Heart left ventricle (tissue), 16 donors: ENCODE results near the gene MYD88. TPM values are rescaled to one million over a fixed set of nuclear protein-coding genes. Genes with fewer than 3 reads are reported as not detected.

Experiments
- ATAC-seq, 4 donors: fragments of 200-7000 bp; cut with Tn5 transposase; one replicate each; pipeline ENCODE4 v1.9.1; 2020 to 2022; ENCODE audit warnings: moderate library complexity in 4 of 4, mild to moderate bottlenecking in 3 of 4, moderate number of reproducible peaks in 1 of 4
- DNase-seq, 5 donors: peaks; one replicate each; pipeline ENCODE4 v3.0.0-alpha.2; 2020
- H3K27ac ChIP-seq, 12 donors: fragments of 200-600 bp; sonication (generic) in 4 of 12; one replicate each; pipeline versions ENCODE4 v1.5.0 to v1.8.0; 2016 to 2022; ENCODE audit warnings: mild to moderate bottlenecking in 2 of 12
- H3K27me3 ChIP-seq, 9 donors: fragments of 200-600 bp; sonication (generic) in 2 of 9; one replicate each; pipeline versions ENCODE4 v1.5.1 to v1.8.0; 2016 to 2022; ENCODE audit warnings: mild to moderate bottlenecking in 3 of 9
- H3K36me3 ChIP-seq, 9 donors: fragments of 200-600 bp; sonication (generic) in 2 of 9; one replicate each; pipeline versions ENCODE4 v1.5.0 to v1.8.0; 2018 to 2022; ENCODE audit warnings: mild to moderate bottlenecking in 2 of 9
- H3K4me1 ChIP-seq, 12 donors: fragments of 200-600 bp; sonication (generic) in 4 of 12; one replicate each; pipeline versions ENCODE4 v1.5.0 to v1.8.0; 2016 to 2022; ENCODE audit warnings: mild to moderate bottlenecking in 3 of 12
- H3K4me3 ChIP-seq, 12 donors: fragments of 200-600 bp; sonication (generic) in 4 of 12; one replicate each; pipeline versions ENCODE4 v1.5.0 to v1.8.0; 2017 to 2022; ENCODE audit warnings: mild to moderate bottlenecking in 9 of 12, moderate library complexity in 4 of 12
- H3K9me3 ChIP-seq, 12 donors: fragments of 200-600 bp; sonication (generic) in 4 of 12; one replicate each; pipeline versions ENCODE4 v1.5.0 to v1.8.0; 2016 to 2022; ENCODE audit warnings: mild to moderate bottlenecking in 1 of 12
- CTCF ChIP-seq, 12 donors: fragments of 200-600 bp; sonication (generic) in 4 of 12; IDR thresholded peaks; one replicate each; pipeline versions ENCODE4 v1.5.0 to v1.8.0; 2018 to 2022; ENCODE audit warnings: antibody characterized with exemption in 12 of 12, mild to moderate bottlenecking in 5 of 12
- POLR2A ChIP-seq, 2 donors: fragments of 450-650 bp; IDR thresholded peaks; one replicate each; pipeline ENCODE4 v1.6.1; 2017; ENCODE audit warnings: antibody characterized with exemption in 2 of 2, mild to moderate bottlenecking in 2 of 2, moderate library complexity in 2 of 2
- WGBS, 4 donors: extraction: QIAGEN DNeasy Blood & Tissue Kit in 2 of 4; methylation state at CpG; one replicate each; pipeline versions ENCODE4 v1.1.5 to v1.1.7; 2013 to 2018; 5-methylcytosine and 5-hydroxymethylcytosine counted together
- intact Hi-C, 10 donors: fragments of 100-400 bp; cut with DNase I; formaldehyde crosslinking; loops; one replicate each; pipeline versions ENCODE4 v1.11.1 to v1.14.2; 2022
- polyA plus RNA-seq, 2 donors: library from polyadenylated mRNA; stranded (reverse); fragments of 200-250 nt; gene quantifications; one replicate each; pipeline ENCODE4 v1.2.3, GENCODE V29; 2013
- total RNA-seq, 9 donors: library from RNA; depleted of rRNA in 2 of 9; stranded (reverse); fragments of >200 nt in 2 of 9; fragmentation: NEBNext Ultra II Directional in 3 of 9; extraction: Animal tissue kit (Norgen Biotek cat#: 25700) in 3 of 9; gene quantifications; one replicate each; pipeline versions ENCODE4 v1.1.0 to v1.2.4, GENCODE V29; 2016 to 2023
- donor health status: ischemic (EF 13 %, LVEDD 7.1; RV severe dilation, severe dysfunction).
- donor health status: healthy with polysubstance abuse.
- donor health status: DM: no; HTN: yes; CAD: no.
- donor health status: DM: no; HTN: no; CAD: no.
- donor health status: ischemic (EF 25% LVEDD 6.9; RV normal size, moderate dysfunction).
- donor health status: ischemic (EF 25% LVEDD 5.7; RV mildly dilated, moderate dysfunction).
- donor health status: healthy.
- donor health status: DM: yes; HTN: yes; CAD: no.
- donor health status: ischemic (EF 35%, LVEDD 5.7; RV mildly dilated, moderate dysfunction).
- donor health status: nonischemic (EF 11% LVEDD 7.7; RV severe dilation, severe dysfunction).
- donor health status: DM: yes; HTN: yes; CAD: no.
- donor health status: PGD.
- donor health status: ischemic (EF 29% LVEDD 5.4; RV normal size, mild dysfunction).
- donor health status: nonischemic (EF 23%, LVEDD 6.1; RV moderate dilation, normal function).

Gene MYD88
- total and polyA plus RNA-seq, 11 donors, result 3.7 to 47.2 (median 8.2) TPM

DNA sequence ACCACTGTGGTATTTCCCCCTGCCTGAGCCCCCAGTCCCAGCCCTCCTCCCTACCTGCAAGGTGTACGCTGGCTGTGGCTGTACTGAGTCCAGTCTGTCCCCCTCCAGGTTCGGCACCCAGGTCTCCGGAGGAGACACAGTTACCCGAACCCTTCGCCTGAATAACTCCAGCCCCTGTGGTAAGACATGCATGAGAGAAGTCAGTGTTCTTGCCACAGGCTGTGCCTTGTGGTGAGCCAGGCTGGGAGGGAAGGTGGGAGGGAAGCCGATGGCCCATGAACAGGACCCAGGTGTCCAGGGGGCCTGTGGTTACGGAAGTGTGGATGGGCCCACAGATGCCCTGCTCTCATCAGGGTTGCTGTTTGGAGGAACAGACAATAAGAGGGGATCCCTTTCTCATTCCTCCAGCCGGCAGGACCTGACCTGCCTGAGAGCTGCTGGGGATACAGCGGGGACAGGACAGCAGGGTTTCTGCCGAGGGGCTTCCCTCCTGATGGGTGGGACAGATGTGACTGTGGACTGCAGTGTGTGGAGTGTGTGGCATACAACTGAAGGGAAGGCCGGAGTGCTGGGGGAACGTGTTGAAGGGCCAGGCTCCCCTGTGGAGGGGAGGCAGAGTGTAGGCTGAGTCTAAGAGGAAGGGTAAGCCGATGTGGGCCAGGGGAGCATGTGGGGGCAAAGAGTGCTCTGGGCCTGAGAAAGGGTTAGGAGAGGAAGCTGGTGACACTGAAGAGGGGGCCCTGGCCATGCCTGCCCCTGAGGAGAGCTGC is 23.4 kb upstream of the MYD88 start:
- ATAC-seq (no peak), DNase-seq (peak in 1 of 5 donors; percentile 11)
- intact Hi-C loops, result loop anchor here in 7 of 10 donors (5.0 to 10.0 kb wide), 7 partner anchors 110 to 370 kb away; partner anchors contain the start of gene XYLB (in 2 of the 7)
- H3K9me3 ChIP-seq, result no peaks in the 10 kb centered on the region
- 77 to 80% (median 79%) methylated on average over 9 to 13 of the region's 13 CpGs for WGBS, 4 donors
- no peak overlapping the region for H3K27ac ChIP-seq
- TF ChIP-seq CTCF (IDR thresholded peaks at IDR 0.05), result no peak
- TF ChIP-seq POLR2A (IDR thresholded peaks at IDR 0.05), result no peak
- H3K36me3 ChIP-seq, result peaks cover 0 to 12% (median 5%) of the 10 kb centered on the region in 9 donors
- H3K4me3 ChIP-seq, result no peak overlapping the region
- H3K27me3 ChIP-seq, result no peaks in the 10 kb centered on the region
- peaks cover 0 to 12% (median 0%) of the 10 kb centered on the region in 12 donors for H3K4me1 ChIP-seq

- intact Hi-C loops, result loop anchor here in 7 of 10 donors (5.0 to 10.0 kb wide), 7 partner anchors 111 to 369 kb away; partner anchors contain the start of gene XYLB (in 2 of the 7)
- 73 to 78% (median 74%) methylated on average over 9 of the region's 9 CpGs for WGBS, 4 donors
- H3K4me3 ChIP-seq, result no peak overlapping the region
- no peaks in the 10 kb centered on the region for H3K27me3 ChIP-seq
- DNase-seq (no peak), ATAC-seq (no peak)
- H3K4me1 ChIP-seq, result peaks cover 0 to 12% (median 0%) of the 10 kb centered on the region in 12 donors
- H3K36me3 ChIP-seq, result peaks cover 0 to 17% (median 13%) of the 10 kb centered on the region in 9 donors
- no peak for TF ChIP-seq CTCF (IDR thresholded peaks at IDR 0.05)
- TF ChIP-seq POLR2A (IDR thresholded peaks at IDR 0.05), result no peak
- no peak overlapping the region for H3K27ac ChIP-seq
- no peaks in the 10 kb centered on the region for H3K9me3 ChIP-seq
Measured at GRCh38 chr3:38115645-38116427, 22.6 kb upstream of the MYD88 start.

GRCh38 chr3:38116471-38117162 is 21.8 kb upstream of the MYD88 start:
- H3K4me1 ChIP-seq, result peaks cover 0 to 12% (median 0%) of the 10 kb centered on the region in 12 donors
- no peak overlapping the region for H3K4me3 ChIP-seq
- intact Hi-C loops, result loop anchor here in 7 of 10 donors (5.0 to 10.0 kb wide), 7 partner anchors 112 to 368 kb away; partner anchors contain the start of gene XYLB (in 2 of the 7)
- 82 to 91% (median 90%) methylated on average over 7 to 12 of the region's 12 CpGs for WGBS, 4 donors
- peaks cover 0 to 25% (median 21%) of the 10 kb centered on the region in 9 donors for H3K36me3 ChIP-seq
- H3K27me3 ChIP-seq, result no peaks in the 10 kb centered on the region
- ATAC-seq (peak in 1 of 4 donors; percentile 6), DNase-seq (peak in 1 of 5 donors; percentile 52)
- H3K9me3 ChIP-seq, result no peaks in the 10 kb centered on the region
- no peak overlapping the region for H3K27ac ChIP-seq
- TF ChIP-seq POLR2A (IDR thresholded peaks at IDR 0.05), result no peak
- TF ChIP-seq CTCF (IDR thresholded peaks at IDR 0.05), result no peak
